Stimulated activated naive CD4-positive, alpha-beta T cell treated with Interleukin-2 at 50 U/mL for 16 hours (primary cell): ENCODE measurements around the gene MGMT.

Experiments
- DNase-seq: peaks from one replicate; lab custom pipeline; 2025; lab: John Stamatoyannopoulos, UW

The MGMT gene

GRCh38 chr10:129594811-129595210, 127.8 kb downstream of the MGMT start:
- no peak for DNase-seq

- DNase-seq: no peak
These were observed 131.4 kb downstream of the MGMT start for GRCh38 chr10:129598413-129598812.

DNA sequence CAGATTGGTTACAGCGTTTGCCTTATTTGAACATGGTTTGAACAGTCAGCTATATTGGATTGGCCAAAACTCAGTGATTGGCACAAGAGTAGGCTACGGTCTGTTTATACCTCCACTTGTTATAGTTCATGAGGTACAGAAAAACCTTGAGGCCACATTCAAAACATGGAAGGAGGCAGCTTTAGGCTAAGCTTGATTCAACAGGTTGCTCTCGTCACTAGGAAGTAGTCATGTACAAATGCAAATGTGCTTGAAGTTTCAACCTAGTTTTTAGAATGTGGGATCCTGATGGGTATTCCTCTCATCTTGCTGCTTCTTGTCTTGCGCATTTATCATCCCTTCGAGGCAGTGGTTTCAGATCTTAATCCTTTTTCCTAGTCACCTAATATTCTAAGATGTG, 132.1 kb downstream of the MGMT start:
- DNase-seq: no peak

DNA sequence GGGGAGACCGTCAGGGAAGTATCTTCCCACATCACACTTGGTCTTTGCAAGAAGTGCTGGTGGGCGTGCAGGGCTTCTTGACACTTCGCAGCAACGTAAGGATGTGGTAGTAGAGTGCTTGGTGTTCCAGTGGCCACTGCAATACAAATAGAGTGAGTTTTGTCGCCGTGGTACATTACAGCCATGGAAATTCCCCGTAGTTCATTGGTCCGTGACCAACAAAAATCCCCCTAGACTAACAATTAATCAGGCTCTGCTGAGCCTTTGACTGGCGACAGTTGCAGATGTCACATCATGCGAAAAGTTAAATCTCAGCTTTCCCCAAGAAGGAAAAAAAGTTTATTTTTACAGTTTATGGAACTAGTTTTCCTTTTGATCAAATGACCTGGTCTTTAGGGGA, 134.7 kb downstream of the MGMT start:
- DNase-seq: no peak

DNA sequence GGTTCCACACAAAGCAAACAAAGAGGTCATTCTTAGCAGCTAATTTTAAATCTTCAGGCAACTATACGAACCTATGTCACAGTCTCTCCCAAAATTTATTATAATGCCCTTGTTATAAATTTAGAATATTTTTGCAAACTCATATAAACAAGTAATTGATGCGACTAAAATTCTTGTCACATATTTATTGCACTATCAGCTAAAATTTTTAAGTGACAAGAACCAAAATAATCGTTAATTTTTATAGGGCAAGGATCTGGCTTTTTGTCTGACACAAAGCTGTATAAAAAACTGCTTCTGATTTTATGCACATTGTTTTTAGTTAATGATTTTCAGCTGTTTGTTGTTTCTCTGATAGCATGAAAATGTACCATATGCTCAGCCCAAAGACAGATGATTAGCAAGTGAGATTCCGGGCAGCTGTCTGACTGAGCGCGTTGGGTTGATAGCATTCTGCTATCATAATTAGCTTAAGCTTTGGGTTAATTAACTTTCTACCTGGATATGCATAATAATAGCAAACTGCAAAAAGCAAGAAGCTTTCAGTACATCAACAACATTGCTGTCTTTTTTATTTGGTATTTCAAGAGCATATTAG, 136.0 kb downstream of the MGMT start:
- no peak for DNase-seq

DNA sequence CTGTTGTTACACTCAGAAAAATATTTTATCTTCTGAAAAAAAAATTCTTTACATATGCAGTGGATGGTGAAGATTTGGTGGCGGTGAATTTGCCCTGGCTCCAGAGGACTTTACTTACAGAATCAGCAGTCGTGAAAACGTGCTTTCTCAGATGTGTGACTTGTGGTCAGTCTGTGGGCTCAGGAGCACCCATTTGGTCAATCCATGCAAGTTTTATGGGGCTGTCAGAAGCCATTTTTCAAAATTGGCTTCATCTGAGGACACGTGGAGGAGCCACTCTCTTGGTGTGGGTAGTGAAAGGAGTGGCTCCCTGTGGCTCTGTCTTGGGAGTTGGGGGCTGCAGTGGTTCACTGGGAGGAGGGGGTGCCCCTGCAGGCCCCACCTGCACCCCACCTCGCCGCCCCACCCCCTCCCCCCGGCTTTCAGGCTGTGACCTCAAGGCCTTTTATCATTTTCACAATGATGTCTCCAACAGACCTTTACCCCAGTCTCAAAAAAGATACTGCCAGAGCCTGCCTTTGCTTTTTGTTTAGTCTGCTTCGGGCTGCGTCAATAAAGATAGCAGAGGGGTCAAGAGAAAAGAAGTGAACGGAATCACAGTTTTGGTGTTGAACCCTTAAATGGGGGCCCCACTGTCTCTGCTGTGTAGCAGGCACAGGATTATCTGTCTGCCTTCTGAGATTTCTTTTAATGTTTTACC, 137.4 kb downstream of the MGMT start:
- no peak for DNase-seq

- no peak for DNase-seq
These were observed 138.4 kb downstream of the MGMT start for GRCh38 chr10:129605266-129605985.

DNA sequence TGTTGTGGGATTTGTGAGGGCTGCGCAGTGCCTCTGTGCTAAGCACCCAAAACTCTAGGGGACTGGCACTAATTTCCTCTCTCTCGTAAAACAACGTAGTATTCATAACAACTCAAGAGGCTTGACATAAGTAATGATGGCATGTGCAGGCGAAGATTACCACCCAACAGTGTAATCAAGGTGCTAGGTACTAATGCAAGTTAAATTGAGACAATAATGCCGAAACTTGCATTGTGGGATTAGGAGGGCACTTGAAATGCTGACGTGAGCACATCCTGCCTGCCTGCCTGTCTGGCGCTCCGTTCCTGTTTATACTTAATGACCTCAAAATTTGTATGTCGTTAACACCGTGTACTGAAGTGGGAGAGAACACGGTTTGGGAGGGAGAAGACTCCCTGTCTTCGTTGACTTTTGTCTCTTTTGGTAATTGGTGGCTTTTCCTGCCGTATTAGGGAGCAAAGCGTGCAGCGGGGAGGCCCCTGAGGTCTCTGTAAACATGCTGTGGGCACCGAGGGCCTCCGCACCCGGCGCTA, 139.0 kb downstream of the MGMT start:
- DNase-seq: no peak

DNA sequence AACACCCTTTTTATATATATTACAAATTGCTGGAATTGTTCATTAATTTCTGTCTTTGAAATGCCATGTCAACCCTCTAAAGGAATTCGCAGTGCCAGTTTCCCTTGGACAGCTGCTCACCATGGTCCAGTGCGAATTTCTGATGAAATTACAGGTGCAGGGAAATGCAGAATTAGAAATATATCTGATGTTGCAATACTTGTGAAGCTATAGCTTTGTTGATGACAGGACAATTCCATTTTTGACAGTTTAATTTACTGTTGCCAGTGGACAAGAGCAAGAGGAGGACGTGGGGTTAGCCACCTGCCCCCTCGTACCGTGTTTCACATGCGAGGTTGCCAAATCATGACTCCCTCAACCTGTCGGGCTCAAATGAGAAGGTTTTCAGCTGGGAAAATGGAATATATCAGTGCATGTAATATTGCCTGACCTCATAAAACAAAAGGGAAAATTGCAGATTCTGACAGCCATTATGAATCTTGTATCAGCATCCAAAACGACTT, 140.6 kb downstream of the MGMT start:
- DNase-seq: no peak

DNA sequence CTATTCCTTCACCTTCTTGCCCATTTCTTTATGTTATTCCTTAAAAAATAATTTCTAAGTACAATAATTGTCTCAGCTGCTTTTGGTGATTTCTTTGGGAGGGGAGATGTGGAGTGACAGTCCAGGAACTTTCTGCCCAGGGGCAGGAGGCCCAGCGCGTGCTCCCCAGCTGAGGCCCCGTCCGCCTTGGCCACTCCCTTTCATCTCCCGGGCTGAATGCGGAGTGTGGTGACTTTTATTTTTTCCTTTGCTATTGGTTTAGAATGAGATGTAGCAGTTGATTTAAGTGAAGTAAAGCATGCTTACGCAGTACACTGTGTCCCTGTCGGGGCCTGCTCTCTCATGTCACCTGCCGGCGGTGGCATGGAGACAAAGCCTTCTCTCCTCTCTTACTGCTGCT, 141.6 kb downstream of the MGMT start:
- DNase-seq: no peak

DNA sequence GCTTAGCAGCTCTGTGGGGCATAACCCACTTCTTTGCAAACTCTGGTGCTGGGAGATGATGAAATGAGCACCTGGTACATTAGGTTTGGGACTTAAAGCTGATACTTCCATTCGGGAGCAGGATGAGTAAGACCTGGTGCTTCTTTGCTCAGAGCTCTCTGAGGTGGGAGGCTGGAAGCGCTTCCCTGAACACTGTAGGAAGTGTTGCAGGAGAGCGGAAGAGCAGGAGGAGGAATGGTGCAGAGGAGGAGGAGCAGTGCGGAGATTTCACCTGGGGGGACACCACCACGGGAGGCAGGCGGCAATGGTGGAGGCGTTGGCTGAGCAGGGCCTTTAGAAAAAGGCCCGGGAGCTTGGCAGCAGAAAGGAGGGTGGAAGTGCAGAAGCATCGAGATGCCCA, 142.5 kb downstream of the MGMT start:
- no peak for DNase-seq

DNA sequence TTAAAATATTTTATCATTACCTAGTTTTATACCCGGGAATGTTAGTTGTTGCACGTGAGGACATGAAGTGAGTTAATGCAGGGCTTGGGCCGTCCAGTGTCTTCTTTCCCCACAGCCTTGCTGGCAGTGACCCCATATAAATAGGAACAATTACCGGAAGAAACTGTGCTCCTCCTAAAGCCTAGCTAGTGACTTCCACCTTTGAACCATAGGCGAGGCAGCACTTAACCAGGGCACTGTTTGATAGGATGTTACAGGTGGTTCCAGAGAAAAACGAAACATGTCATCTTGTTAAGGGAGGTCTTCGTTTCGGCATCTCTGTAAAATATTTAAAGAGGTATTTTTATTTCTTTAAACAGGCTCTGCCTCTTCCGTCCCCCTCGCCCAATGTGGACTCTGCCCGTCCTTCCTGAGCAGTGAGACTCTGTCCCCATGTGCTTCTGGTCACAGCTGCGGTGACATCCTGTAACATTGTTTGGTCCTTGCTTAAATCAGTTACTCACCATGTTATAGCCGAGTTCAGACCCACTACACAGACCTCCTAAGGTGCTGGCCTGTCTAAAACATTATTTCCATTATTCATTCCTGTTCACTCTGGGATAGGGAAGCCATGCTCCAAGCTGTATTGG, 145.6 kb downstream of the MGMT start:
- DNase-seq: no peak

GRCh38 chr10:129613377-129613980, 146.4 kb downstream of the MGMT start:
- no peak for DNase-seq

GRCh38 chr10:129614341-129614740, 147.3 kb downstream of the MGMT start:
- no peak for DNase-seq

- DNase-seq: no peak
These were observed 148.3 kb downstream of the MGMT start for GRCh38 chr10:129615381-129615780.

DNA sequence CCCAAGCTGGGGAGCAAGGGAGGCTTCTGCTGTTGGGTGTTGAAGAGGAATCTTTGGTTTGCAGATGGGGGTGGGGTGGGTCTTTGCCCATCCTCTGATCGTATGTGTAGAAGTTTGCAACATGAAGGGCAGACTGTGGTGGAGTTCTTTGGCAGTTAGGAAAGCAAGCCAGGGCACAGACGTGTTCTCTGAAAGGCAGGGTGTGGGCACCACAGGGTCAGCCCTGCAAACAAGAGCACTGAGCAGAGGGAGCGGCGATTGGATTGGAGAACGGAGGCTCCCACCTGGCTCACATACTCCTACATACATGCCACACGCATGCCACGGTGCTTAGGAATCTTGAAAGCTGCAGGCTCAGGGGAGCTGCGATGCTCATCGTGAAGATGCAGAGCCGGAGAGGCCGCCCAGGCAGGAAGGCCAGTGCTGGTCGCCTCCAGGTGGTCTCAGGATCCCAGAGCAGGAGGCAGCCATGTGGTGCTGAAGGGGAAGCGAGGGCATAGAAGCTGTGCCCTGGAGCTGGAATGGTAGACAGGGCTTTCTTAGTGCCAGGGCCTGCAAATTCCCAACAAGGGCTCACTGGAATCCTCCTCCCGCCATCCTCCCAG, 149.0 kb downstream of the MGMT start:
- no peak for DNase-seq

DNA sequence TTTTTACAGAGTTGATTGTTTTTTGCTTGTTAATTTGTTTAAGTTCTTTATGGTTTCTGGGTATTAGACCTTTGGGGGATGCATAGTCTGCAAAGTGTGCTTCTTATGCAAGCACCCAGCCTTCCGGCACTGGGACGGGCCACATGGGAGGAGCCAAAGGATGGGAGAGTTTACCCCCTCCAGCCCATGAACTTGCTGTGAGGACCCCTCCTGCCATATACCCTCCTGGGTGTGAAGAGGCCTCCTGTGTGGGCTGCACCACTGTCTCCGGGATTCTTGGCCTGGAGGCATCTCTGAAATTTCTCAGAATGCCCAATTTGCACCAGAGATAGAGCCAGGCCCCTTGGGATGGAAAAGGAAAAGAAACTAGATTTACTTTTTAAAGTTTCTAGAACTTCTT, 150.7 kb downstream of the MGMT start:
- DNase-seq: no peak

GRCh38 chr10:129621062-129621461, 154.0 kb downstream of the MGMT start:
- no peak for DNase-seq

GRCh38 chr10:129621693-129622092, 154.7 kb downstream of the MGMT start:
- DNase-seq: no peak

GRCh38 chr10:129622291-129622690, 155.2 kb downstream of the MGMT start:
- DNase-seq: no peak

- DNase-seq: no peak
These were observed 155.7 kb downstream of the MGMT start for GRCh38 chr10:129622736-129623135.

DNA sequence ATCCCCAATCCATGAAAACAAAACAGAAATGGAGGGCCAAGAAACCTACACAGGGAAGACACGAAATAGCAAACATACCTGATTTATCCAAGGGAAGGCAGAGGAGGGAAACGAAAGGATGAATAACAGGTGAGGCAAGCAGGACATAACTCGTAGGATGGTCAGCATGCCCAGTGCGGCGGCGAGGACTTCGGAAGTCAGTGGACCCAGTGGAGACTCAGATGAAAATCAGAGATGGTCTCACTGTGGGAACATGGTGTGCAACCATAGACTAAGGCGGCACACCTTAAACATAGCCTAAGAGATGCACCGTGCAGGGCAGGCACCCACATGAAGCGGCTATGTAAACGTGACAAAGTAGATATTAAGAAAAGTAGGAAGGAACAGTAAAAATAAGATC, 157.5 kb downstream of the MGMT start:
- no peak for DNase-seq
